K562 (cell line): Measurements from ENCODE around the gene ISG20. TPM values are rescaled to one million over a fixed set of nuclear protein-coding genes. Genes with fewer than 3 reads are reported as not detected.
A peak's percentile ranks its signal among the peaks of the same experiment; 100 is the strongest.

Experiments
- ATAC-seq: fragments of 200-7000 bp; cut with Tn5 transposase; 3 replicates; pipeline ENCODE4 v1.9.1; 2020; ENCODE audit warnings: moderate library complexity
- BruUV-seq: library from RNA; stranded (reverse); fragments of 400-500 nt; replicated peaks from 2 replicates; lab custom pipeline; 2021; lab: Mats Ljungman, UMichigan
- CTCF ChIA-PET: fragments of 300-600 bp; formaldehyde crosslinking; extraction: SDS; loops from one replicate; lab custom pipeline; 2021; ENCODE audit warnings: low intra/inter-chr PET ratio; lab: Yijun Ruan, JAX
- POLR2A ChIA-PET: fragments of 300-600, 350-650 bp; sonication (Branson Sonifier 250); formaldehyde crosslinking; extraction: SDS; loops from one replicate; lab custom pipeline; 2021; ENCODE audit warnings: antibody characterized with exemption, inconsistent platforms; lab: Yijun Ruan, JAX
- DNase-seq, 4 experiments: peaks; one replicate each; pipeline versions ENCODE4 v3.0.0 to v3.0.0-alpha.2; 2011 to 2018; ENCODE audit warnings: low spot score in 3 of 4, mixed read lengths in 3 of 4; ENCODE audit errors: extremely low read depth in 1 of 4
- FAIRE-seq: peaks from 2 replicates; lab custom pipeline; 2011; peaks lifted over from hg19 to GRCh38; lab: Jason Lieb, UNC
- H2AFZ ChIP-seq: 2 replicates; pipeline ENCODE4 v1.6.0; 2011; ENCODE audit warnings: low read depth, low read length, control low read depth, inconsistent platforms
- H3K27ac ChIP-seq: fragments of 200-600 bp; 3 replicates; pipeline ENCODE4 v1.8.0; 2011; ENCODE audit warnings: low read depth, mild to moderate bottlenecking, control low read depth, inconsistent platforms, low read length, moderate library complexity, mixed read lengths; ENCODE audit errors: extremely low read depth
- H3K27me3 ChIP-seq, 2 experiments: fragments of 300-600 bp in 1 of 2; 2 replicates in 1 of 2; 3 replicates in 1 of 2; pipeline versions ENCODE4 v1.6.0 to v1.8.0; 2011; ENCODE audit warnings: inconsistent platforms in 2 of 2, low read length in 2 of 2, mild to moderate bottlenecking in 1 of 2, mixed read lengths in 1 of 2, moderate library complexity in 1 of 2; ENCODE audit not compliant: control insufficient read depth in 2 of 2, insufficient read depth in 2 of 2
- H3K36me3 ChIP-seq: fragments of 300-600 bp; 3 replicates; pipeline ENCODE4 v1.8.0; 2011; ENCODE audit warnings: mild to moderate bottlenecking, low read length, inconsistent platforms; ENCODE audit not compliant: control insufficient read depth, insufficient read depth
- H3K4me1 ChIP-seq, 2 experiments: fragments of 200-600 bp in 1 of 2; replicated peaks in 1 of 2; 2 replicates in 1 of 2; 3 replicates in 1 of 2; pipeline versions ENCODE4 v1.5.1 to v1.8.0; 2011; ENCODE audit warnings: inconsistent platforms in 2 of 2, low read length in 2 of 2, mild to moderate bottlenecking in 1 of 2, mixed read lengths in 1 of 2, moderate library complexity in 1 of 2; ENCODE audit not compliant: control insufficient read depth in 2 of 2, insufficient read depth in 2 of 2
- H3K4me2 ChIP-seq: 2 replicates; pipeline ENCODE4 v1.6.1; 2011; ENCODE audit warnings: low read length, control low read depth, inconsistent platforms, mixed read lengths; ENCODE audit not compliant: insufficient read depth
- H3K4me3 ChIP-seq: fragments of 200-600 bp; sonication (generic), shearing (Covaris generic); 2 replicates; pipeline ENCODE4 v1.5.1; 2016; ENCODE audit warnings: control low read depth, inconsistent platforms
- H3K79me2 ChIP-seq: fragments of 200-600 bp; 3 replicates; pipeline ENCODE4 v1.8.0; 2011; ENCODE audit warnings: low read length, inconsistent platforms; ENCODE audit not compliant: control insufficient read depth, insufficient read depth
- H3K9ac ChIP-seq, 2 experiments: 2 replicates each; pipeline versions ENCODE4 v1.6.0 to v1.6.1; 2011; ENCODE audit warnings: low read depth in 2 of 2, low read length in 2 of 2, control low read depth in 1 of 2, inconsistent platforms in 1 of 2, mild to moderate bottlenecking in 1 of 2, mixed read lengths in 1 of 2; ENCODE audit not compliant: insufficient read depth in 1 of 2
- H3K9me1 ChIP-seq: one replicate; pipeline ENCODE4 v1.6.0; 2011; ENCODE audit warnings: inconsistent platforms, mild to moderate bottlenecking, low read length, moderate library complexity; ENCODE audit not compliant: control insufficient read depth, insufficient read depth
- H3K9me3 ChIP-seq: replicated peaks from 2 replicates; pipeline ENCODE4 v1.5.1; 2011; ENCODE audit warnings: low read depth, low read length, inconsistent platforms; ENCODE audit not compliant: control insufficient read depth, insufficient read depth
- H4K20me1 ChIP-seq: replicated peaks from 2 replicates; pipeline ENCODE4 v1.6.1; 2011; ENCODE audit warnings: low read length, inconsistent platforms, mixed read lengths; ENCODE audit not compliant: control insufficient read depth, insufficient read depth
- HDGF ChIP-seq: fragments of 450-650 bp; IDR thresholded peaks from 2 replicates; pipeline ENCODE4 v1.6.1; 2016
- NFE2 ChIP-seq: IDR thresholded peaks from 2 replicates; pipeline ENCODE4 v1.6.1; 2014; ENCODE audit warnings: antibody characterized with exemption, low read depth
- POLR2G ChIP-seq: fragments of 200-400 bp; formaldehyde crosslinking; IDR thresholded peaks from 2 replicates; pipeline ENCODE4 v1.6.1; 2017; ENCODE audit warnings: low read depth, mild to moderate bottlenecking, antibody characterized with exemption, low read length, moderate library complexity
- RBFOX2 ChIP-seq: fragments of 200-400 bp; formaldehyde crosslinking; IDR thresholded peaks from 2 replicates; pipeline ENCODE4 v1.6.1; 2017; ENCODE audit warnings: low read depth, mild to moderate bottlenecking, low read length, moderate library complexity
- SUPT5H ChIP-seq: fragments of 450-650 bp; IDR thresholded peaks from 2 replicates; pipeline ENCODE4 v1.6.1; 2016
- WGBS: fragments of 100-300 bp; shearing (Covaris generic); methylation state at CpG from one replicate; pipeline ENCODE4 v1.1.6; 2016; ENCODE audit warnings: low coverage, mixed read lengths; ENCODE audit not compliant: insufficient coverage; ENCODE audit errors: missing lambda C conversion rate; 5-methylcytosine and 5-hydroxymethylcytosine counted together
- in situ Hi-C: fragments of 300-500 bp; cut with MboI; formaldehyde crosslinking; loops from 4 replicates; pipeline ENCODE4 v1.15.0; 2018; ENCODE audit warnings: inconsistent platforms, mixed read lengths
- intact Hi-C: fragments of 100-400 bp; cut with micrococcal nuclease; formaldehyde crosslinking; loops from 2 replicates; pipeline ENCODE4 v1.14.2; 2022
- polyA plus RNA-seq, 8 experiments: library from polyadenylated mRNA; depleted of rRNA in 4 of 8; stranded (reverse) in 5 of 8; unstranded in 3 of 8; fragments of >200 nt; fragmentation: Nextera tagmentation in 2 of 8; fragmentation: Illumina TruSeq in 1 of 8; extraction: Ambion mirVana in 2 of 8; extraction: Trizol in 1 of 8; gene quantifications; 2 replicates each; pipeline versions ENCODE4 v1.2.1 to v1.2.3, GENCODE V29; 2011 to 2014; ENCODE audit warnings: inconsistent platforms in 1 of 8, missing spikeins in 1 of 8
- total RNA-seq, 7 experiments: library from RNA; depleted of rRNA in 6 of 7; stranded (reverse); fragments of >200 nt in 6 of 7; fragmentation: Illumina TruSeq in 2 of 7; extraction: Trizol in 2 of 7; gene quantifications; 2 replicates each; pipeline versions ENCODE4 v1.2.1 to v1.2.3, GENCODE V29; 2011 to 2021; ENCODE audit warnings: low replicate concordance in 1 of 7

The ISG20 gene
- total and polyA plus RNA-seq, 9 of the 15 experiments (the other 6 are each of a cell fraction or from before 2014, with no cell fraction given) = 0.06 to 2.1 (median 1.00) TPM

GRCh38 chr15:88630141-88630721 lies 8.6 kb upstream of the ISG20 start:
- no TSS peak for BruUV-seq
- no peak for FAIRE-seq
- Histone ChIP-seq H3K9ac (no peak overlapping the region), H4K20me1 (peaks cover 30% of the 10 kb centered on the region), H3K36me3 (peaks cover 90% of the 10 kb centered on the region), H3K27ac (no peak overlapping the region), H3K79me2 (peaks cover 32% of the 10 kb centered on the region), H2AFZ (no peak overlapping the region), H3K4me3 (no peak overlapping the region), H3K4me1 (peaks cover 0 to 21% of the 10 kb centered on the region in 2 experiments; a peak in 3 of 5 replicates), H3K27me3 (no peaks in the 10 kb centered on the region), H3K9me1 (no peaks in the 10 kb centered on the region), H3K4me2 (no peak overlapping the region)
- in situ Hi-C loops = no loop called here
- POLR2A ChIA-PET = interaction anchor here (0.6 to 1.4 kb wide), 4 partner anchors 8 to 16 kb away, joined by 3 to 6 read pairs (median 4); partner anchors contain the start of gene AEN
- CTCF ChIA-PET = interaction anchor here (0.6 kb wide), 1 partner anchor 1242 kb away, joined by 3 read pairs; no protein-coding TSS in a partner anchor
- DNase-seq = no peak
- WGBS = 76% methylated on average over 7 of the region's 9 CpGs
- peak; percentile 30; the same call in 1 of the 2 replicates for TF ChIP-seq RBFOX2
- peak; percentile 23; the same call in 1 of the 2 replicates for TF ChIP-seq NFE2
- 0 out of 2 replicates have a peak, but pooled peaks have one; percentile 10 for TF ChIP-seq SUPT5H
- no peak for TF ChIP-seq HDGF
- peak; percentile 52; the same call in 1 of the 2 replicates for TF ChIP-seq POLR2G
- TF ChIP-seq, all 486 proteins: peak for 4
- no peaks in the 10 kb centered on the region for H3K9me3 ChIP-seq
- intact Hi-C loops = no loop called here
- no peak; the same call in 2 of the 3 replicates for ATAC-seq
